GM18526 (cell line): ENCODE results near the gene BLOC1S5.

Source experiments
- POLR2A ChIP-seq: IDR thresholded peaks from 3 replicates; pipeline ENCODE4 v1.6.1; 2011; ENCODE audit not compliant: insufficient read length; ENCODE audit errors: extremely low read depth

The BLOC1S5 gene

DNA sequence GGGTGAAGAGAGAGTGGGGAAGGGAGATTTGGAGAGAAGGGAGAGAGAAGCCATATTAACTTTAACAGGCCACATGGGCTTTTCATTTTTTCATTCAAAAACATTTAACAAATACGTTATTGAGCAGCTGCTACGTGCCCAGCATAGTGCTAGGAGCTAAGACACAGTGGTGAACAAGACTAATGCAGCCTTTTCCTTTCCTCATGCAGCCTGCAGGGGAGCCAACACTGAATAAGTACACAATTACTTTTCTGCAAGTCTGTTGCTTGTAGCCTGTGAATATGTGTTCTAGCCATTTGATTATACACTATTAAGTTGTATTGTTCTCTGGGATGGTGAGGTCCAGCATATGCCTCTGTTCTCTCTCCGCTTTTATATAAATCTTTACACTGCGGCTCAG lies 1.9 kb upstream of the BLOC1S5 start:
- no peak for TF ChIP-seq POLR2A

GRCh38 chr6:8065519-8065911 lies 1.3 kb upstream of the BLOC1S5 start:
- TF ChIP-seq POLR2A = no peak

DNA sequence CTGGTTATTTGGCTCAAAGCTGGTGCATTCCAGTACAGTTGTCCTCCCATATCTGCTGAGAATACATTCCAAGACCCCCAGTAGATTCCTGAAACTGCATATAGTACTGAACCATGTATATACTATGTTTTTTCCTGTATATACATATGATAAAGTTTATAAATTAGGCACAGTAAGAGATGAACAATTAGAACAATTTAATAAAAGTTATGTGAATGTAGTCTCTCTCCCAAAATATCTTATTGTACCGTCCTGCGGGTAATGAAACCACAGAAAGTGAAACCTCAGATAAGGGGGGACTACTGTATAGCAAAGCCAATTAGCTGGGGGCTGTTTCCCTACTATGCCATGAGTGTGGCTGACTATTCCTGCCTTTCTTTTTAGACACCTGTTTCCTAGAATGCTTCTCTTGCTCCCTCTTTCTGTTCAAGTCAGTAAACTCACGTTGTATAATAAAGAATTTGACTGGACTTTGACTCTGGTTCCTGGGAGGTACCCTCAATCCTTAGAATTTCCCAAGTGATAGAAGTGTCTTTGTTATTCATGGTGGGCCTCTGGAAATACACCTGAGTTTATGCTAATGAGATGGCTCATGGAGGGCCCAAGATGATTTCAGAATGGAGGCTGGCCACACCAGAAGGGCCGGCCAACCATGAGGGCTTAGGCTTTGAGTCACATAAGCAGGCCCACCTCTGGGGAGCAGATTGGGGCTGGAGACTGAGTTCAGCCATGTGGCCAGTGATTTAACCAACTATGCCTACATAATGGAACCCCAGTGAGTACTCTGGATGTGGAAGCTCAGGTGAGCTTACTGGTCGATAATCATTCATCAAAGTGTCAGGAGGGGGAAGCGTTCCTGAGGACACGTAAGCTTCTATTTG lies 689 bp upstream of the BLOC1S5 start:
- TF ChIP-seq POLR2A = no peak

DNA sequence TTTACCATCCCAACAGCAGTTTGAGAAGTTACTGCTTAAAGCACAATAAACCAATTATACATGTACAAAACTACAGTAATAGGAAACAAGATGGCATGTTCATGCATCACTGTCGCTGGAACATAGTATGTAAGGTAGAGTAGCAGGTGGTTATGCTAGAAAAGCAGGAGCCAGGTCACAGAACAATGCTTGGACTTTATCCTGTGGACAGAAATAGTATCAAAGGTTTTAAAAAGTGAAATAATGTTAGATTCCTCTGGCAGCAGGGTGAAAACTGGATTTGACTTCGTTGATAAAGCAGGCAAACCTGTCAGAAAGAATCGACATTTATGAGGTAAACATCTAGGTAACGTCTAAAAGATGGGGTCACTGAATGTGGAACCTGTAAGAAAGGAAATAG lies 2.5 kb downstream of the BLOC1S5 start:
- no peak for TF ChIP-seq POLR2A

DNA sequence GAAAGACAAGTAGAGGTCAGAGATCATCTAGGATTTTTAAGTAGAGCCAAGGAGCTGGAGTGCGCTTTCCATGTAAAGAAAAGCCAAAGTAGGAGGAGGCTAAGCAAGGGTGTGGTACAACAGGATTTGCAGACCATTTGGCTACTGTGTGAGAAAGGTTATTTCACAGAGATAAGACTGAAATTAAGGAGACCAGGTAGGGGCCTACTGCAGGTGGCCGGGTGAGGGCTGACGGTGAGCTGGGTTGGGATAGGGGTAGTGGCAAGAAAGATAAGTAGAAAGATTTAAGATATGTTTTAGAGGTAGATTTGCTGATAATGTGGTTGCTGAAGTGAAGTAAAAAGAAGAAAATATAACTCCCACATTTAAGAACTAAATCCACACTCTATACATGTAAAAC lies 3.8 kb downstream of the BLOC1S5 start:
- TF ChIP-seq POLR2A = no peak

GRCh38 chr6:8059129-8059528 lies 5.1 kb downstream of the BLOC1S5 start:
- no peak for TF ChIP-seq POLR2A

DNA sequence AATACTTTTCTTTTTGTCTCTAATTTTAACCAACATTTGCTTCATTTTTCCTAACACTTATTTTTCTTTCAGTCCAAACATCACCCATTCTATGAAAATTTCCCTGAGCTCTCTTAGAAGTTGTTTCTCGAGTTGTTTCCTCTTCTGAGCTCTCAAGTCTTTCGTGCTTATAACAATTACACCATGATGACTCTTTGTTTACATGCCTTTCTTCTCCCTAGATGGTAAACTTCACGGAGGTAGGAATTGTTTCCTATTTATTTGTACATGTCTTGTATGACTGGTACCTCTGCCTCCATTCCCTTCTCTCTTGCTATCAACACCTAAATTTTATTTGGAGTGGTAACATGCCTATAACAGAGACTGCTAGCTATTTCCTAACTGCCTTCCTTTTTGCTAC lies 6.4 kb downstream of the BLOC1S5 start:
- TF ChIP-seq POLR2A = no peak

- no peak for TF ChIP-seq POLR2A
These were observed 6.9 kb downstream of the BLOC1S5 start for GRCh38 chr6:8057263-8057662.

DNA sequence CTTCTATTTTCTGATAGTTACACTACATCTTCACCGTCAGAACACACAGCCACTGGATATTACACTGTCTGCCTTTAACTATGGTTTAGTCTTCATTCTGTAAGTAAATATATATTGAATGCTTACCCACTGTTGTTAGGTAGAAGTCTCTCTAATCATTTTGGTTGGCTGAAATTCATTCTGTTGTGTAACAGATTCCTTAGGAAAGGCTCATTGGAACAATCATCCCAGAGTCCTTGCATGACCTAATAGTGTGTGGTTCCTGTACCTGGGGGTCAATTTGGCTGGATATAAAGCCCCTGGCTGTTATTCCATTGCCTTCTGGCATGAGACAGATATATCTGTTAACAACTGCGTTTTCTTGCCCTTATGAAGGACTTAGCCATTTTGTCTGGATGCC lies 9.9 kb downstream of the BLOC1S5 start:
- TF ChIP-seq POLR2A = no peak

DNA sequence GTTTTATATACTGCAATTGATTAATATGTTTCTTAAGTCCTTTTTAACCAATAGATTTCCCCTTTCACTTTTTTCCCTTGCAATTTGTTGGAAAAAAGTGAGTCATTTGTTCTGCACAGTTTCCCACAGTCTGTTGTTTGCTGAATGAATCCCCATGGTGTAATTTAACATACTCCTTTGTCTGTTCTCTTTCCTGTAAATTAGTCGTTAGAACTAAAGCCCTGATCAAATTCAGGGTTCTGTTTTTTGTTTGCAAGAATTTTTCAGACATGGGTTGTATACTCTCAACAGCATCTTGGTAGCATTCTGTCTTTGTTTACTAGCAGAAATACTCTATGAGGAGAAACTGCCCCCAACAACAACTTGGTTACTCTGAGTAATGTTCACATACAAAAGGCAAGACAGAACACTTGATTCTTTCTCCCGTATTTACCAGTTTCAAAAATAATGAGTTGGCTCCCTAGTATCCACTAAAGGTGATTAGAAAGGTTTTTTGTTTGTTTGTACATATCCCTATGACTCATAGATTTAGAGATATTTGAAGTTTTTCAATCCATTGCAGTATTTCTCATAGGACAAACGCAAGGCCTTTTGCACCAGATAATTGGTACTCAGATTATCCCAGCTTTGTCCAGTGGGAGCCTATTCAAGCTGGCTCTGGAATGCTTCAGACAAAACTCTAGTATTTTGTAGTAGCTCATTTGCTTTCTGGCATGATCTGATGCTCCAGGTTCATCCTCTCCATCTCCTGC lies 16.5 kb downstream of the BLOC1S5 start:
- TF ChIP-seq POLR2A = no peak

GRCh38 chr6:8043221-8043620 lies 21.0 kb downstream of the BLOC1S5 start:
- no peak for TF ChIP-seq POLR2A

DNA sequence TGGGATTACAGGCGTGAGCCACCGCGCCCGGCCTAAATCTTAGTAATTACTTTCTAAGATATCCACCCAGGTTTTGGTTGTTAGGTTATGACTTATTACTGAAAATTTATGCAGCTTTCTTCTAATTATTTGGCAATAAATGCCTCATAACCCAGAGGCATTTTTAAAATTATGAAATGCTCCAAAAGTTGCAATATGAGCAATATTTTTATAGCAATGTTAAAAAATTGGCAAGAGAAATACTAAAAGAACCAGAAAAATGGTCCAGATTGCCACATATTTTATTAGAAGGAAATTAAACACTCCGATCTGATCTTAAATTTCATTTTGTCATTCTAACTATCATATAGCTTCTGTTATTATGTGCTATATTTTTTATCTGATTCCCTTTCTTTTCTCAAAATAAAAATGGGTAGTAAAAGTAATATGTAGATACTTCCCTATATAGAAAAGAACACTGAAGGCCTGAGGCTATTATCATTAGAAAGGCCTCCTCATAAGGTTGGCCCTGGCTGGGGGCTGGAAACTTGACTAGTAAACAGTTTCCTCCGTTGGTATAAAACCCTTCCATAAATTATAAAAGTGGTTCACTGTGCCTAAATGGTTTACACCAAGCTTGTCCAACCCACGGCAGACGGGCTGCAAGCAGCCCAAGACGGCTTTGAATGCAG lies 22.1 kb downstream of the BLOC1S5 start:
- no peak for TF ChIP-seq POLR2A

DNA sequence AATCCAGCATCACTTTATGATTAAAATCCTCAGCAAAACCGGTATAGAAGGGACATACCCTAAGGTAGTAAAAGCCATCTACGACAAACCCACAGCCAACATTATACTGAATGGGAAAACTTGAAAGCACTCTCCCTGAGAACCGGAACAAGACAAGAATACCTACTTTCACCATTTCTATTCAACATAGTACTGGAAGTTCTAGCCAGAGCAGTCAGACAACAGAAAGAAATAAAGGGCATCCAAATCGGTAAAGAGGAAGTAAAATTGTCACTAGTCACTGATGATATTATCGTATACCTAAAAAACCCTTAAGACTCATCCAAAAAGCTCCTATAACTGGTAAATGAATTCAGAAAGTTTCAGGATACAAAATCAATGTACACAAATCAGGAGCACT lies 33.3 kb downstream of the BLOC1S5 start:
- TF ChIP-seq POLR2A = no peak

- no peak for TF ChIP-seq POLR2A
These were observed 34.8 kb downstream of the BLOC1S5 start for GRCh38 chr6:8029243-8029870.

GRCh38 chr6:8027965-8028651 lies 36.1 kb downstream of the BLOC1S5 start:
- TF ChIP-seq POLR2A = no peak
